ENCODE results near the gene MTHFSD. TPM values are rescaled to one million over a fixed set of nuclear protein-coding genes. Genes with fewer than 3 reads are reported as not detected.

MTHFSD gene
- total RNA-seq, 3 donors from 2014 or later (not counting 1 experiment from before 2014, with no cell fraction given) = 14.3 to 22.0 (median 16.9) TPM

Other genes starting within 250 kb of the MTHFSD start
- not detected for gene FOXF1, start 44.7 kb downstream of the MTHFSD start, total RNA-seq
- under 1 TPM in 1 of 3 donors, not detected in 2; 0.14 TPM for gene FOXC2, start 11.6 kb upstream of the MTHFSD start, total RNA-seq
- under 1 TPM in 1 of 3 donors, not detected in 2; 0.10 TPM for gene FOXL1, start 23.3 kb upstream of the MTHFSD start, total RNA-seq